Endothelial cell of umbilical vein (primary cell): ENCODE measurements around the gene ITPR2.

Source experiments
- CTCF ChIP-seq, 2 donors: IDR thresholded peaks; 1 replicate in 1 of 2; 2 replicates in 1 of 2; pipeline ENCODE4 v1.5.1; 2011; ENCODE audit warnings: low read length in 2 of 2, mild to moderate bottlenecking in 2 of 2, moderate library complexity in 2 of 2, control low read depth in 1 of 2, inconsistent platforms in 1 of 2, low read depth in 1 of 2; ENCODE audit not compliant: insufficient read depth in 1 of 2; ENCODE audit errors: extremely low read depth in 1 of 2
- EZH2 ChIP-seq: IDR thresholded peaks from 2 replicates; pipeline ENCODE4 v1.6.1; 2012; ENCODE audit warnings: borderline replicate concordance, low read depth, mild to moderate bottlenecking, moderate library complexity, low read length, inconsistent platforms; ENCODE audit not compliant: severe bottlenecking
- GATA2 ChIP-seq: IDR thresholded peaks from 2 replicates; pipeline ENCODE4 v1.7.0; 2011; ENCODE audit warnings: low read depth, mild to moderate bottlenecking, moderate library complexity, mixed read lengths, low read length; ENCODE audit not compliant: insufficient read length, insufficient read depth
- MYC ChIP-seq: IDR thresholded peaks from one replicate; pipeline ENCODE4 v1.6.1; 2011; ENCODE audit warnings: mild to moderate bottlenecking, low read depth, low read length
- POLR2A ChIP-seq: IDR thresholded peaks from 2 replicates; pipeline ENCODE4 v1.6.1; 2012; ENCODE audit warnings: low read depth, mild to moderate bottlenecking, control low read depth, low read length
- POLR2AphosphoS5 ChIP-seq: IDR thresholded peaks from 2 replicates; pipeline ENCODE4 v1.6.1; 2012; ENCODE audit warnings: low read depth, mild to moderate bottlenecking, control low read depth, low read length, moderate library complexity; ENCODE audit not compliant: insufficient read depth
- TF ChIP-seq, protein P1 (sequence below): IDR thresholded peaks from 2 replicates; pipeline ENCODE4 v1.6.1; 2011; ENCODE audit not compliant: insufficient read depth, insufficient read length

DNA sequence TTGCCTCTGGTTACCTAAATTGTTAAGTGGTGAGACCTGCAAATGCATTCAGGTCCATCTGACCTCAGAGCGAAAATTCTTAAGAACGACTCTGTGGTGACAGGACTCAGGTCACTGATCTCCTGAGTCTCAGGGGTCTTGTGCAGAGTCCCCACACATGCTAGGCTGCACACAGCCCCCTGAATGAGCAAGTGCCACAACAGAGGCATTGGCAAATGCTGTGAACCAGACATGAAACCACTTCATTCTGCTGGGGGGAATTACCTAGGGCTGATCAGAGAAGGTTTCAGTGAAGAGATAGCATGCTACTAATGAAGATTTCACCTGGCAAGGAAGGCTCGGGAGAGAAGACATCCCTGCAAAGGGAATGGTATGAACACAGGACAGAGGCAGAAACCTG, 281.6 kb downstream of the ITPR2 start:
- no peak for TF ChIP-seq CTCF (IDR thresholded peaks at IDR 0.05; ENCODE audit: extremely low read depth in 1 of 2, insufficient read depth in 1 of 2, low read depth in 1 of 2, low read length in 2 of 2)
- TF ChIP-seq EZH2, result no peak
- TF ChIP-seq POLR2AphosphoS5, result no peak
- no peak for TF ChIP-seq POLR2A
- TF ChIP-seq GATA2, result no peak
- no peak for TF ChIP-seq MYC
- TF ChIP-seq, protein P1, sequence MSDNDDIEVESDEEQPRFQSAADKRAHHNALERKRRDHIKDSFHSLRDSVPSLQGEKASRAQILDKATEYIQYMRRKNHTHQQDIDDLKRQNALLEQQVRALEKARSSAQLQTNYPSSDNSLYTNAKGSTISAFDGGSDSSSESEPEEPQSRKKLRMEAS, result no peak
